ENCODE results near the gene ZSWIM3. TPM values are rescaled to one million over a fixed set of nuclear protein-coding genes. Genes with fewer than 3 reads are reported as not detected.
"Not testable (repeated sequence)": the region's sequence is repeated elsewhere in the genome, so short reads cannot be mapped to it uniquely, and the experiment has no call there.

ZSWIM3 gene
- total RNA-seq = 8.7 and 11.9 TPM in 2 replicates

DNA sequence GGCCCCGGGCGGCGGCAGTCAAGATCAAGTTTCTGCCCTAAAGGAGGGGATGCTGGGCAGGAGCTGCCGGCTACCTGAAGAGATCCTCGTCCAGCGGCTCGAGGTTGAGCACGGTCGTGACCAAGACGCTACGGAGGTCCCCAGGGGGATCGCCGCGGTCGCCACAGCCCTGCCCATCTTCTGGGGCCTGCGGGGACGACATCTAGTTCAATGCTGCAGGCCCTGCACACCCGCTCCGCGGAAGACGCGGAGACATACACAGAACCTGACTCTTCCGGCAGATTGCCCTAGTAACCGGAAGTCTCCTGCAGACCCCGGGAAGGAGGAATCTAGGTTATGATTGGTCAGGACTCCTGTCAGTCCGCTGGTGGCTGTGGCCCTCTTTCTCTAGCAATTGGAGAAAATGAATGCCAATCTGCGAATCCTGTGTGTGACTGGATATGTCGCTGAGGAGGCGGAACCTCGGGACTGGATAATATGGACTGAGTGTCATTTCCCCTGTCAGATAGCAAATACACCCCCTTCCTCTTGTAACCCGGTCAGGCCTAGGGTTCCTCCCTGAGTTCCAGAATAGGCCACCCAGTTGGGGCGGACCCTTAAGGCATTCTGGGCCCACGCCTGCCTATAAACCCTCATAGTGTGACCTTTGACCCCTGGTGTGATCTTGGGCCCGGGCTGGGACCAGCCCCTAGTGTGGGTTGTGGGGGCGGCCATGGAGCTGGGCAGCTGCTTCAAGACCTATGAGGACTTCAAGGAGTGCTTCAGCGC, at the start of gene ZSWIM3, which contains the start of gene ACOT8:
ZSWIM3 (plus strand) TSS at position 501 of the 768 bp plus-strand sequence; CDS start at position 713, 212 bp downstream.
ACOT8 (minus strand) TSS at position 279 of the 768 bp plus-strand sequence; CDS start at position 202, 77 bp downstream.
- peak; percentile 100 for DNase-seq

DNA sequence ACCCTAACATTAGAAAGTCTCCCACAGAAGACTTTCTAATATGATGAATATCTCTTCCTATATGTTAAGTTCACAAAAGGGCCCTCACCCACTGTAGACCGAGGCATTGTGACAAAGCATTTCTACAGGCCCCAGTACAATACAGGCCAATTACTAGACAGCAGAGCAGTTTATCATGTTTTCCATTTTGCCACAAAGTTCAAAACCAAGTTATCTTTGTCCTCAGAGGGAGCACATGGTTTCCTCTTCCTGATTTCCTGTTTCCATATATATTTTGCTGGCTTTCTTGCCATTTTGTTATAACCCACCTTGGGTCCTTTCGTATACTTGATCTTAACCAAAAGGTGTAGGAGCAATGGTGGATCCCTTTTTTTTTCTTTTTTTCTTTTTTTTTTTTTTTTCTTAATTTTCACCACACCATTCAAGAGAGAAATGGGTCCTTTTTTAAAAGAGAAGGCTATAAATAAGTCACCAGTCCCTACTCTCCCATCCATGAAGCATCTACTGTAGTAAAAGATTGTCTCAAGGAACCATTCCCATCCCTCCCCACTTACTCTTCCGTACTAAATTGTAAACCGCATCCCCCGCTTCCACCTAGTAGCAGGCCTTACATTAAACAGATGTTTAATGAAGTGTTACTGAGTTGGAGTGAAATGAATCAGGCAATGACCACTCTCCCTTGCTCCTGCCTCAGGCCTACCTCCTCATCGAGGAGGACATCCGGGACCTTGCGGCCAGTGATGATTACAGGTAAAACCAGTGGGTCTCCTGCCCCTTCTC, 47.0 kb upstream of the ZSWIM3 start:
- peak; percentile 48 for DNase-seq

DNA sequence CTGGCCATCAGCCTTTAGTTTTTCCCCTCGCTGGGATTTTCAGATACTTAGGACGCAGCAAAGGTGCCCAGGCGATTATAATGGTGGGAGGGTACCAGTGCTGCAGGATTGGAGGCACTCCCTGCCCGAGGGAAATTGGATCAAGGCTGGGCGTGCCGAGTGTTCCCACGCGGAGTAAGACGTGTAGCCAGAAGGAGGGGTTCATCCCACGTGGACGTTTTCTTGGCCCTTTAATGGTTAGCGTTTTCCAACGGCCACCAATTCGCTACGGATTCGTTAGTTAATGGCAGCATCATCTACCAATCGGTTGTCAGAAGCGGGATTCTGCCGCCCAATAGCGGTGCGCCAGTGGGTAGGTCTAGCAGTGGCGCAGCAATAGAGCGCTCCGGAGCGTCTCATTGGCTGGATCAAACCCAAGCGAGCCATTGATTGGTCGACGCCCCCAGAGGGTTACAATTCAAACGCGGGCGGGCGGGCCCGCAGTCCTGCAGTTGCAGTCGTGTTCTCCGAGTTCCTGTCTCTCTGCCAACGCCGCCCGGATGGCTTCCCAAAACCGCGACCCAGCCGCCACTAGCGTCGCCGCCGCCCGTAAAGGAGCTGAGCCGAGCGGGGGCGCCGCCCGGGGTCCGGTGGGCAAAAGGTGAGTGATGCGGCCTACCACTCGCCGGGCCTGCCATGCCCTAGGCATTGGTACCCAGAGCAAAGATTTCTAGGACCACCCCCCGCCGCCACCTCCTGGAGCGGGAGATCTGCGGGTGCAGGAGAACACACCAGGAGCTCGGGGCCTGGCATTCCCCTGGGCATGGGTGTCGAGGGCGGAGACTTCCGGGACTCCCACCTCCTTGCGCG, 45.0 kb upstream of the ZSWIM3 start, which contains the start of gene UBE2C:
UBE2C (plus strand) TSS at position 488 of the 849 bp plus-strand sequence; CDS start at position 540, 52 bp downstream.
- peak; percentile 100 for DNase-seq

DNA sequence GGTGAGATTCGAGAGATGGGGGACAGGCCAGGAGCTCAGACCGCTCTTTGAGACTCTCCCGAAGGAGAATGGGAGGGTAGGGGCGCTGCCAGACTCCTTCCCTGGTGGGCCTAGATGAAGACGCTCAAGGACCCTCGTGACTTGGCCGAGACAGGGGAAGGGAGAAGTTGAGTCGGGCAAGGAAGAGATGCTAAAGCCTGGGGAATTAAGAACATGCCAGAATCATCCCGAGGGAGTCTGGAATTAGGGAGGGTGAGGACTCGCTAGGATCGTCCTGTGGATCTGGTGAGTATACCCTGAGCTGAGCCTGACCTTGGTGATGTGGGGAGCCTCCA, 44.4 kb upstream of the ZSWIM3 start:
- DNase-seq = no peak

DNA sequence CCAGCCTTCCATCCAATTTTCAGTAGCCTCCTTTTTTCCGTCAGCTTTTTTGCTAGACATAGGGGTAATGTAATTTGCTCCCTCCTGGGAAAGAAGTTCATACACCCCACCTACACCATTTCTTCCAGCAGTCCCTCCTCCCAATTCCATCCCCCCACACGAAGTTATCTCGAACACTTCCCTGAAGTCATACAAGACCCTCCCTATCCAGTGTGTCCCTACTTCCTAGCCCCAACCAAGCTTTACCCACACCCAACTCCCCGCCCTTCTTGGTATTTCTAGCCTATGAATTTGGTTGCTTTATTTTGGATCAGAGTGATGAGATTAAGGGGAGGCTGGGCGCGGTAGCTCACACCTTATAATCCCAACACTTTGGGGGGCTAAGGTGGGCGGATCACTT, 43.9 kb upstream of the ZSWIM3 start:
- DNase-seq = no peak

DNA sequence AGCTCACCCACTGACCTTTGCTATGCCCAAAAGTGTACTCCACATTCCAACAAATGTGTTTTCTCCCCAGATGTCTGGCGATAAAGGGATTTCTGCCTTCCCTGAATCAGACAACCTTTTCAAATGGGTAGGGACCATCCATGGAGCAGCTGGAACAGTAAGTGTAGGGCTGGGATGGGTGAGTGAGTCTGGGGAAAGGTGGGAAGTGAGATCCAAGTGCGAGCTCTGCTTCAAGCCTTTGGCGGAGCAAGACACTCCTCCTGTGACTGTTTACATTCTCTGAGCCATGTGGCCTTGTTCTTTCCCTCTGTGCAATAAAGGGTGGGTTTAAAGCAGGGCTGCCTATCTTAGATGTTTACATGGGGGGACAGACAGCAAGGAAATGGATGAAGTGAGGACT, 43.1 kb upstream of the ZSWIM3 start:
- no peak for DNase-seq

DNA sequence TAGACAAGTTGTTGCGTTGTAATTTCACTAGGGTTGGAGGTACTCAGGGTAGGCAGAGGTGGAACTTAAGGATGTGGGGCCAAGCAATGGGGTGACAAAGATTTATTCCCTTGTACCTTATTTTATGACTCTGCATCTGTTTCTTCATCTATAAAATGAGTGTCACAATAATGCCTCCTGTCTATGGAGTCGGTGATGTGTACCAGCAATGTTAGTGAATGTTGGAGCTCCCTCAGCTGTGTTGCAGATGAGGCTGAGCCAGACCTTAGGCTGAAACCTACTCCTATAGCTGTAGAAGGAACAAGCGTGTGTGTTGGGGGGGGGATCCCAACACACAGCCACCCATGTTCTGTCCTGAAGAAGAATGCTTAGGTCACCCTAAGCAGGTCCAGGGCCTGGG, 40.5 kb upstream of the ZSWIM3 start:
- DNase-seq = no peak

DNA sequence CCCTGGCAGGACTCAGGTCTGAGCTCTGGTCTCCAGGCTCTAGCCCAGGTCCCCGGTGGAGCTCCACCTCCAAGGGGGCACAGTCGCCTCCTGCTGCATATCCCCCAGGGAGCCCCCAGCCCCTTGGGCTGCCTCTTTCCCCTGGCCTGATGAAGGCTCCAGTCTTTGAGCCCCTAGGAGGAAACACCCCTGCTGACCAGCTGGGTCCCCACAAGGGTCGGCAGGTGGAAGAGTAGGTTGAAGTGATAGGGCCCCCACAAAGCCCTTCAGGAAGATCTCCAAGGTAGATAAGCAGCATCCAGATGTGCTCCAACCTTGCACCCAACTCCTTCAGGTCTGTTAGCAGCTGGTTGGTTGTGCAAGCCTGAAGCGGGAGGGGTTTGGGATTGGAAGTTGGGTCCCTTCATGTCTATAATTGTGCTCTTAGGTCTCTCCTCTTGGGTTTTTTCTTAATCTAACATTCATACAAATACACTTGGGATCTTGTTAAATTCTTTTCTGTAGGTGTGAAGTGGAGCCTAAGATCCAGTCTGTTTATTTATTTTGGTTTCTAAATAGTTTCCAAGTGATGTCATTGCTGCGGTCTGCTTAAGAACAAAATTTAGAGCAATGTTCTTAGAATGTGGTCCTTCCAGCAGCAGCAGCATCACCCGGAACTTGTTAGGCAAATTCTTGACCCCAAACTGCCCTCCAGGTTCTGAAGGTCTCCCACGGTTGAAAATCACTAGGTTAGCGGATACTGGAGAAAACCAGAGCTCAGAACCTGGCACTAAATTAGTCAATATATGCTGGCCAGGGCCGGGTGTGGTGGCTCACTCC, 39.8 kb upstream of the ZSWIM3 start:
- DNase-seq = peak; percentile 28

DNA sequence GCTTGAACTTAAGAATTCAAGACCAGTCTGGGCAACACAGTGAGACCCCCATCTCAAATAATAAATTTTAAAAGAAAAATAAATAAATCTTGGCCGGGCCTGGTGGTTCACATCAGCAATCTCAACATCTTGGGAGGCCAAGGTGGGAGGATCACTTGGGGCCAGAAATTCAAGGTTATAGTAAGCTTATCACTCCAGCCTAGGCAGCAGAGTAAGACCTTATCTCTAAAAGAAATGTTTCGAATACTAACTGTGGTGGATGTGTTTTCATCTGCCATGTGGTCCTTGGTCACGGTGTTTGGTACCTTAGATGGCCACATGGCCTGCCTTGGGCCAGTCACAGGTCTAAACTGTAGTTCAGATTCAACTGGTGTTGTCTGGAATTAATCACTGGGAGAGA, 39.2 kb upstream of the ZSWIM3 start:
- DNase-seq = no peak

DNA sequence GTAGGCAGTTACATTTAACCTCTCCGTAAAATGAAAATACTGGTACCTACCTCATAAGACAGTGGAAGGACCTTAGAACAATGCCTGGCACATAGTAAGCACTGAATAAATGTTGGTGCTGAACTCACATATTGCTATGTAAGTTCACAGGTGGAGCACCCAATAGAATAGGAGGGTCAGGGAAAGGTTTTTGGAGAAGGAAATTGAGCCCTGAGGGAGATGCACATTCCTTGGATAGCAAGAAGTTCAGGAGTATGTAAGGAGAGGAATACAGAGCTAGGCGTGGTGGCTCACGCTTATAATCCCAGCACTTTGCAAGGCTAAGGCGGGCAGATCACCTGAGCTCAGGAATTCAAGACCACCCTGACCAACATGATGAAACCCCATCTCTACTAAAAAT, 37.9 kb upstream of the ZSWIM3 start:
- no peak for DNase-seq

DNA sequence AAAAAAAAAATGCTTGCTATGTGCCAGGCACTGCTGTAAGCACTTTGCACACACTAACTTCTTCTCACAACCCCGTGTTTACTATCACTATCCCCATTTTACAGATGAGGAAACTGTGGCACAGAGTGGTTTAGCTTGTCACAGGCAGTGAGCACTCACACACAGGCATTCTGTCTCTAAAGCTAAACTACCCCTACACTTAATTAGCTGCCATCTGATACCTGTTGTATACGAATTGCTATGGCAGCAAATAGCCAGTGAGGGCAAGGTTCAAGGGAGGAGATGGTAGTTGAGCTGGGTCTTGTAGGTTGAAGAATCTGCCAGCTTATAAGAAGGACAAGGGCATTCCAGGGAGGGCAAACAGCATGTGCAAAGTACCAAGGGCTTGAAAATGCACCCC, 35.5 kb upstream of the ZSWIM3 start:
- DNase-seq = no peak

DNA sequence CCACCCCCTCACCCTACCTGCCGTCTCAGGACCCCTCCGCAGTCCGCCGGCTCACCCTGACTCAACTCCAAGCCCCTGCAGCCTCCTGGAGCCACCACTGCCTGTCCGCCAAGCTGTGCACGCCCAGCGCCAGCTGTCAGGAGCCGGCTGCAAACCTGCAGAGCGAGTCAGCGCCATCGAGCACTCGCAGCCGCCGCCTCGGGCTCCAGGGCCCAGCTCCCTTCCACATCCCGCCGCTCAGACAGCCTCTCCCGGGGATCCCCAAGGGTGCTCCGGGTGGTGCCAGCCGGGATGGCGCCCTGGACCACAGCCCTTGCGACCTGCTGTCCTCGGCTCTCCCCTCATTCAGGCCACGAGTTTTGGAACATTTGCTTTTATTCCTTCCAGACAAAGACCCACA, 34.6 kb upstream of the ZSWIM3 start:
- DNase-seq = peak; percentile 28

DNA sequence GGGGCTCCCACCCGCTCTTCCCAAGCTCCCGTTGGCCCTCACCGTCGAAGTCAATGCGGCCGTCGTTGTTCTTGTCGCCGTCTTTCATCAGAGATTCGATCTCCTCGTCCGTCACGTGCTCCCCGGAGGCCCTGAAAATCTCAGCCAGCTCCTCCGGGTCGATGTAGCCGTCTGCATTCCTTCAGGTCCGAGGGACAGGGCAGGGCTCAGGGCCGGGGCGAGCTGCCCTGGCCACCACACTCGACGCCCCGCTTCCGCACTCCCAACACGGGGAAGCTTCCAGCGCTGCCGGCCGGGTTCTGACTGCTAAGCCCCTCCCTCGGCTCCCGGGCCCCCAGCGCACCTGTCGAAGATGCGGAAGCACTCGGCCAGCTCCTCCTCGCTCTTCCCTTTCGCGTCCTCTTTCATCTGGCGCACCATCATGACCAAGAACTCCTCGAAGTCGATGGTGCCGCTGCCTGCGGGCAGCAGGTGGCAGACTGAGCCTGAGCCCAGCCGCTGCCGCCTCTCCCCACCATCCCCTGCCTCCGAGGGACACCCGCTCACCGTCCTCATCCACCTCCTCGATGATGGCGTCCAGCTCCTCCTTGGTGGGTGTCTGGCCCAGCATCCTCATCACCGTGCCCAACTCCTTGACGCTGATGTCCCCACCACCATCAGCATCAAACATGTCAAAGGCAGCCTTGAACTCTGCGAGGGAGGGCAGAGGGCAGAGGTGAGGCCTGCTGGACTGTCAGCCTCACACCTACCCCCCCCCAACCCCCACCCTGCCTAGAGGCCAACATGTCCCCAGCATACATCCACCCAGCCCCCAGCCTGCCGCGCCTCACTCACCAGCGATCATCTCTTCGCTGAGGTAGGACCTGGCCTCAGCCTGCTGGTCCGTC, 33.2 kb upstream of the ZSWIM3 start:
- peak; percentile 72 for DNase-seq

DNA sequence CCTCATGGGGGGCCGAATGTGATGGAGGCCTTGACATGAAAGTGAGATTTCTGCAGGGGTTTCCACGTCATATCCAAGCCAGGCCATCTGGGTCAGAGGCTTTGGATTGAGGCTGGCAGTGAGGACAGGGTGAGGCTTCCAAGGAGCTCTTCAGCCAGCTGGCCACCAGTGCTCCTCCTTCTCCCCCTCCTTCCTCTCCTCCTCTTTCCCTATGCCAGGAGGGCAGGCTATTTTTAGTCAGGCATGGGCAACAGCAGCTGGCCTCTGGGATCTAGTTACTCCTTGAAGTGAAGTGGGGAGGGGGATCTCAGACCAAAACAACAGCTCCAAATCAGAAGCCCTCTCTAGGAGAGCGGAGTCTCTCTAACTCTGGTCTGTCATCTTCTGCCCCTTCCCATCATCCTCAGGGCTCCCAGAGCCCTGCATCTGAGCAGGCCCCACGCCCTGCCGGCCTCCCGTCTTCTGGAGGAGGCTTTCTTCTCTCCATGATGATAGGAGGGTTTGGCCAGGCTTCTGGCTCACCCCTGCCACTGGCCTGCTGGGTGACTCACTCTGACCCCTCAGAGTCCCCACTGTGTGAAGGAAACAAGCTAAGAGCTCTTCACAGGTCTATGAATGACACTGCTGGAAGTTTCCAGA, 30.9 kb upstream of the ZSWIM3 start:
- DNase-seq = no peak

DNA sequence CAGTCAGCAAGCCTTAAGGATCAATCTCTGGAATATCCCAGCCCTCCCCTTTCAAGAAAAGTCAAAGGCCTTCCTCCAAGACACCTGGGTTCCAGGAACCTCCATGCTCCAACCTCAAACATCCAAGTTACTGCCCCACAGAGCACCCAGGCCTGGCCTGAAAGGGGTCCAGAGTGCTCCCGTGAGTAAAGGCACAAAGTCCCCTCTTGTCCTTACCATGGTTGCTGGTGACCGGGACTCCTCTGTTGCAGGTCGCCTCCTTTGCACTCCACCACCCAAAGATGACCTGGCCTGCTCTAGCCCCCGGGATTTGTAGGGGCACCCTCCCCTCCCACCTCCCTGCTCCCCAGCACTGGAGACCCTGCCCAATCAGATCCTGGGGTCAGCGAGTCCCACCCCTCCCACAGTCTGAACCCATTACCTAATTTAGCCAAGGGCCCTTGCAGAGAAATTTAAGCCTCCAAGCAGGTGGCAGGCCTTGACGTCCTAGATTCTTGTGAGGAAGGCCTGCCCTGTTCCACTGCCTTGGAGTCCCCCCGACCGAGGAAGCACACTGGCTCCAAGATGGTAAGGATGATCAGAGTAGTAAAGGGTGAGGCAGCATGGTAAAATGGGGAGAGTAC, 30.3 kb upstream of the ZSWIM3 start, which contains the start of gene TNNC2:
TNNC2 (minus strand) TSS at position 283 of the 623 bp plus-strand sequence; CDS start at position 219, 64 bp downstream.
- no peak for DNase-seq

DNA sequence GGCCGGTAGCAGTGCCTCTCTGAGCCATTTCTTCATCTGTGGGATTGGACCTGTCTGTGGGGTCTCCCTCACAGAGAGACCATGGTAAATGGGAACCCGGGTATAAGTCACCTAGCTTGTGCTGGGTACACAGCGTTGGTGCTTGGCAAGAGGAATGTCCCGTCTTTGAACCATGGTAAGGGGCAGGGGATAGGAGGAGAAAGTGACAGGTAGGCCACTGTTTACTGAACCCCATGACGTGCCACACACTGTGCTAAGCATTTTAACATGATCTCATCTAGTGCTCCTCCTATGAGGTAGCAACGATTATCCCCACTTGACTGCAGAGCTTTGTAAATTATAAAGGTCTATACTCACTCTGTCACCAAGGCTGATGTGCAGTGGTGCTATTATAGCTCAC, 29.7 kb upstream of the ZSWIM3 start:
- DNase-seq = no peak

DNA sequence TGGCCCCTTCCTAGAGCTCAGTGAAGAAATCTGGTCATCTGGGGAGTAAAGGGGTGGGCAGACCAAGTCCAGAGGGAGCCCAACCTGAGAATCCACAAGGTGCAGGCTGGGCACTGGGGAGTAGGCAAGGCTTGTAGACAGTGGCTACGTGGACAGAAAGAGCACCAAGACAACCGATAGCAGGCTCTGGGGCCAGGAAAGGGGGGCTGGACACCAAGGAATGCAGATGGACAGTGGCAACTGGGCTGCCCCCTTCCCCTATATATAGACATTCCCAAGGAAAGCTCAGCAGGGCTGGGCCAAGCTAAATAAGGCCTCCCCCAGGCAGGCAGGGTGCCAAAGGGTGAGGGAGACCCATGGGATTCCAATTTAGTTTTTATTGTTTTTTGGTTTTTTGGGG, 28.8 kb upstream of the ZSWIM3 start:
- no peak for DNase-seq

DNA sequence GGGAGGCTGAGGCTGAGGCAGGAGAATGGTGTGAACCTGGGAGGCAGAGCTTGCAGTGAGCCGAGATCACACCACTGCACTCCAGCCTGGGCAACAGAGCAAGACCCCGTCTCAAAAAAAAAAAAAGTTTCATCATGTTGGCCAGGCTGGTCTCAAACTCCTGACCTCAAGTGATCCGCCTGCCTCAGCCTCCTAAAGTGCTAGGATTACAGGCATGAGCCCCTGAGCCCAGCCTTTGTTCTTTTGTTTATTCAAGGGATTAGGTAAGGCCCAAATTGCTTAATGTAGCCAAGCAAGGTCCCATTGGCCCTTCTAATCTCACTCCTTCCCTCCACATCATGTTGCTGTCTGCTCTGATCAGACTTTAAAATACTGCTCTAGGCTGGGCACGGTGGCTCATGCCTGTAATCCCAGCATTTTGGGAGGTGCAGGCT, 27.7 kb upstream of the ZSWIM3 start:
- not testable (repeated sequence) for DNase-seq

DNA sequence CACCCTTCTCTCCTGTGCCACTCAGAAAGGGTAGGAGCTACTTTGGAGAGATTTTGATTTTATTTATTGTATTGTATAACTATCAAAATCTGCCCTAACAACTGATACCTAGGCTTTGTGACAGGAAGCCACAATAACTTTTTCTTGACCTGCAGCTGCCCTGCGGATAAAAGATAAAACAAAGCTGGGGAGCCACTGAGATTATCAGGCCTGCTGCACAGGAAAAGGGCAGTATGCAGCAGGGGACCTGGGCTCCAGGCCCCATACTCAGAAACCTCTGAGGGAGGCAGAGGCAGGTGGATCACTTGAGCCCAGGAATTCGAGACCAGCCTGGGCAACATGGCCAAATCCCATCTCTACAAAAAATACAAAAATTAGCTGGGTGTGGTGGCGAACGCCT, 24.8 kb upstream of the ZSWIM3 start:
- DNase-seq = no peak

All from dermis blood vessel endothelial cell (primary cell).